ENCODE data around the gene WIF1.

DNA sequence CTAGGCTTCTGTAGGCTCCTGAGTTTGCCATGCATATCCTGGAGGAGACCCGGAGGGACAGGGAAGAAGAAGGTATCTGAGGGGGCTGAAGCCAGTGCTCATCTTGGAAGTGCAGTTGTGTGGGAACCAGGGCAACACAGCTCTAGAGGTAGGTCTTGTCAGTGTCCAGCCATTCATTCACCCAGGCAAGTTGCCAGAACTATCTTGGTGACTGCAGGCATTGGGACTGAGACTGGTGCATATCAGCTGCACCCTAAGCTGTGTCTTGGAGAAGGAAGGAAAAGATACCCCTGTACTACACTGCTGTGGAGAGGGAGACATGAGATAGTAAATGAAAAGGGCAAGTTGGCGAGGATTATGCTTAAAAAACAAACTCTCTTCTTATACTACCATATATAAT lies 4.9 kb upstream of the WIF1 start:
- TF ChIP-seq CTCF (IDR thresholded peaks at IDR 0.05) = no peak
- TF ChIP-seq POLR2A (IDR thresholded peaks at IDR 0.05) = no peak
- TF ChIP-seq EP300 (IDR thresholded peaks at IDR 0.05) = no peak
